HepG2 (cell line): ENCODE results near the gene ZNF132. TPM values are rescaled to one million over a fixed set of nuclear protein-coding genes. Genes with fewer than 3 reads are reported as not detected.

Source experiments
- ATAC-seq: fragments of 200-7000 bp; cut with Tn5 transposase; 3 replicates; pipeline ENCODE4 v1.9.1; 2020; ENCODE audit warnings: mild to moderate bottlenecking, moderate library complexity
- BruUV-seq: library from RNA; stranded (reverse); fragments of 400-500 nt; replicated peaks from 2 replicates; lab custom pipeline; 2021; lab: Mats Ljungman, UMichigan
- CTCF ChIA-PET: fragments of 300-600 bp; formaldehyde crosslinking; extraction: SDS; loops from one replicate; lab custom pipeline; 2021; ENCODE audit warnings: low total read pairs, inconsistent platforms, low intra/inter-chr PET ratio; lab: Yijun Ruan, JAX
- POLR2A ChIA-PET: fragments of 350-600 bp; sonication (Branson Sonifier 250); formaldehyde crosslinking; loops from one replicate; lab custom pipeline; 2020; ENCODE audit warnings: antibody characterized with exemption, inconsistent platforms; lab: Yijun Ruan, JAX
- DNase-seq: peaks from one replicate; pipeline ENCODE4 v3.0.0-alpha.2; 2015; ENCODE audit warnings: low spot score
- FAIRE-seq: peaks from 3 replicates; lab custom pipeline; 2011; peaks lifted over from hg19 to GRCh38; lab: Jason Lieb, UNC
- H2AFZ ChIP-seq: one replicate; pipeline ENCODE4 v1.6.1; 2011; ENCODE audit warnings: low read length, inconsistent platforms
- H3K27ac ChIP-seq: fragments of 300-600 bp; 3 replicates; pipeline ENCODE4 v1.8.0; 2011; ENCODE audit warnings: mixed run types, mild to moderate bottlenecking, mixed read lengths, low read length, inconsistent platforms; ENCODE audit not compliant: insufficient read depth; ENCODE audit errors: extremely low read length
- H3K27me3 ChIP-seq, 2 experiments: fragments of 200-600 bp in 1 of 2; 2 replicates in 1 of 2; 3 replicates in 1 of 2; pipeline versions ENCODE4 v1.6.0 to v1.8.0; 2011; ENCODE audit warnings: low read length in 2 of 2, mild to moderate bottlenecking in 2 of 2, moderate library complexity in 2 of 2, inconsistent platforms in 1 of 2; ENCODE audit not compliant: insufficient read depth in 2 of 2, control insufficient read depth in 1 of 2
- H3K36me3 ChIP-seq, 2 experiments: fragments of 200-600 bp in 1 of 2; replicated peaks in 1 of 2; 2 replicates in 1 of 2; 3 replicates in 1 of 2; pipeline versions ENCODE4 v1.5.1 to v1.8.0; 2011; ENCODE audit warnings: low read length in 2 of 2, inconsistent platforms in 1 of 2; ENCODE audit not compliant: insufficient read depth in 2 of 2, control insufficient read depth in 1 of 2
- H3K4me1 ChIP-seq: 2 replicates; pipeline ENCODE4 v1.5.1; 2012; ENCODE audit warnings: low read length, inconsistent platforms; ENCODE audit not compliant: insufficient read depth
- H3K4me2 ChIP-seq: 2 replicates; pipeline ENCODE4 v1.6.0; 2011; ENCODE audit warnings: low read depth, low read length, inconsistent platforms
- H3K4me3 ChIP-seq, 3 experiments: fragments of 200-600 bp in 1 of 3; sonication (generic), shearing (Covaris generic) in 1 of 3; replicated peaks in 1 of 3; 2 replicates each; pipeline ENCODE4 v1.5.1; 2011 to 2016; ENCODE audit warnings: low read length in 3 of 3, inconsistent platforms in 2 of 3, low read depth in 2 of 3, mild to moderate bottlenecking in 2 of 3, control low read depth in 1 of 3, mixed read lengths in 1 of 3; ENCODE audit not compliant: insufficient read depth in 1 of 3
- H3K79me2 ChIP-seq: one replicate; pipeline ENCODE4 v1.6.1; 2011; ENCODE audit warnings: low read length, inconsistent platforms; ENCODE audit not compliant: insufficient read depth
- H3K9ac ChIP-seq: 2 replicates; pipeline ENCODE4 v1.6.0; 2011; ENCODE audit warnings: mild to moderate bottlenecking, low read depth, low read length, inconsistent platforms; ENCODE audit not compliant: insufficient read depth
- H3K9me3 ChIP-seq: 2 replicates; pipeline ENCODE4 v1.5.1; 2012; ENCODE audit warnings: mild to moderate bottlenecking, low read length
- H4K20me1 ChIP-seq: 2 replicates; pipeline ENCODE4 v1.6.0; 2011; ENCODE audit warnings: inconsistent platforms, mild to moderate bottlenecking, low read length, moderate library complexity; ENCODE audit not compliant: insufficient read depth
- ARID2 ChIP-seq: sonication (generic); formaldehyde crosslinking; IDR thresholded peaks from 2 replicates; pipeline ENCODE4 v1.8.1; 2022; ENCODE audit warnings: mild to moderate bottlenecking, missing genetic modification reagents, borderline replicate concordance
- ARNT ChIP-seq: fragments of 450-650 bp; IDR thresholded peaks from 2 replicates; pipeline ENCODE4 v1.6.1; 2017
- ATF7-NPFF ChIP-seq: sonication (generic); formaldehyde crosslinking; IDR thresholded peaks from 2 replicates; pipeline ENCODE4 v1.8.1; 2023; ENCODE audit warnings: mild to moderate bottlenecking, low read depth, missing genetic modification reagents, moderate library complexity
- BORCS8-MEF2B ChIP-seq: sonication (generic); formaldehyde crosslinking; IDR thresholded peaks from 2 replicates; pipeline ENCODE4 v1.8.0; 2022; ENCODE audit warnings: mild to moderate bottlenecking, missing genetic modification reagents
- RBM22 ChIP-seq: fragments of 200-400 bp; formaldehyde crosslinking; optimal IDR thresholded peaks from 2 replicates; pipeline ENCODE3; 2017; ENCODE audit warnings: mild to moderate bottlenecking, low read length, moderate library complexity
- RFX3 ChIP-seq: IDR thresholded peaks from 2 replicates; pipeline ENCODE4 v1.6.1; 2016; ENCODE audit warnings: missing biosample characterization, missing genetic modification reagents
- RFX5 ChIP-seq: IDR thresholded peaks from 2 replicates; pipeline ENCODE4 v1.6.1; 2011; ENCODE audit warnings: low read depth, low read length, improper control_type of control experiment
- ZNF557 ChIP-seq: sonication (generic); formaldehyde crosslinking; IDR thresholded peaks from 2 replicates; pipeline ENCODE4 v1.4.0; 2020; ENCODE audit warnings: missing genetic modification reagents
- ZNF563 ChIP-seq: sonication (generic); formaldehyde crosslinking; IDR thresholded peaks from 2 replicates; pipeline ENCODE4 v1.8.0; 2022; ENCODE audit warnings: mild to moderate bottlenecking, moderate library complexity, missing genetic modification reagents
- ZNF605 ChIP-seq: sonication (generic); formaldehyde crosslinking; IDR thresholded peaks from 2 replicates; pipeline ENCODE4 v1.8.0; 2022; ENCODE audit warnings: mild to moderate bottlenecking, missing genetic modification reagents
- ZNF607 ChIP-seq: sonication (generic); formaldehyde crosslinking; IDR thresholded peaks from 2 replicates; pipeline ENCODE4 v1.5.1; 2020; ENCODE audit warnings: missing genetic modification reagents, mild to moderate bottlenecking, borderline replicate concordance
- WGBS: methylation state at CpG from one replicate; pipeline ENCODE4 v1.1.6; 2017; ENCODE audit warnings: low lambda C conversion rate; 5-methylcytosine and 5-hydroxymethylcytosine counted together
- in situ Hi-C: cut with HindIII; loops from 2 replicates; pipeline ENCODE4 v1.10.0; 2017; ENCODE audit warnings: low pct_unique_long_range_greater_than_20kb; ENCODE audit not compliant: extremely low pct_ligation_motif_present
- intact Hi-C: fragments of 100-400 bp; cut with micrococcal nuclease; formaldehyde crosslinking; loops from one replicate; pipeline ENCODE4 v1.10.0; 2022; ENCODE audit not compliant: unreplicated experiment
- polyA plus RNA-seq, 8 experiments: library from polyadenylated mRNA; depleted of rRNA in 3 of 8; stranded (reverse) in 7 of 8; unstranded in 1 of 8; fragments of >200 nt; fragmentation: Illumina TruSeq in 4 of 8; extraction: Trizol in 4 of 8; gene quantifications; 2 replicates each; pipeline versions ENCODE4 v1.2.1 to v1.2.3, GENCODE V29; 2011 to 2016; ENCODE audit warnings: low read depth in 4 of 8, missing spikeins in 1 of 8, mixed read lengths in 1 of 8; ENCODE audit not compliant: insufficient read depth in 1 of 8
- total RNA-seq, 5 experiments: library from RNA; depleted of rRNA; stranded (reverse); fragments of >200 nt; fragmentation: Illumina TruSeq; extraction: Trizol; gene quantifications; 2 replicates each; pipeline ENCODE4 v1.2.3, GENCODE V29; 2016; ENCODE audit warnings: low read depth in 1 of 5
- TF ChIP-seq, protein P1 (sequence below): sonication (generic); formaldehyde crosslinking; IDR thresholded peaks from 2 replicates; pipeline ENCODE4 v1.9.0; 2021; ENCODE audit warnings: mild to moderate bottlenecking, missing genetic modification reagents
- TF ChIP-seq, protein P2 (sequence below): sonication (generic); formaldehyde crosslinking; IDR thresholded peaks from 2 replicates; pipeline ENCODE4 v1.8.0; 2023; ENCODE audit warnings: mild to moderate bottlenecking, missing genetic modification reagents

Gene ZNF132
- total and polyA plus RNA-seq, 2 of the 13 experiments (the other 11 are each of a cell fraction or from before 2014, with no cell fraction given): not detected

DNA sequence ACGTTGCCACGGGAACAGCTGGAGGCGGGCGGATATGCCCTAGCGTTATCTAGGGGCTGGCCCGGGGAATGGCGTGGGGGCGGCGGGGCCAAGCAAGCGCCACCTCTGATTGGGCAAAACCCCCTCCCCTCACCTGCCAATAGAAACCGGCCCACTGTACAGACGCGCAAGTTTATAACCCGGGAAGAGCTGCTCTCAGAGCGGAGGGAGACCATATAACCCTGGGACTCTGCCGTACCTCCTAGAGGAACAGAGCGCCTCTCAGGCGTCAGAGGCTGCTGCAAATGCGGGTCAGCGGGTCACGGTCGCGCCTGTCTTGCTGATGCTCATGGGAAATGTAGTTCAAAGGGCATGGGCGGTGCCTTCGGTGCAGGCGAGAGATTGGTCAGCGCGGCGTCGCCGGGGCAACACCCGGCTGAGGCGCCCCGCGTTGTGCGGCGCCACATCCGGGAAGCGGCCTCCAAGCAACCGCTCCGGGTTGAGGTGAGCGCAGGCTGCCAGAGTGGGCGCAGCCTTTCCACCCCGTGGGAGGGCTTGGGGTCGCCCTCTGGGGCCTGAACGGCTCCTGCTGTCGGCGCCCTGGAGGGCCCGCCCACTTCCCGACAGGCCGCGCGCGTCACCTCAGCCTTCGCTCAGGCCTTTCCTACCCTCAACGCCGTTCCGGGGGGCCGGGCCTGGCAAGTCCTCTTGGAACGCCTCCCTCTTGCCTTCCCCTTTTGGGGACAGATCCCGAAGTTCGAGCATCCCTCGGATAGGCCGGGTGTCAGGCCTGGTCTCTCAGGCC is 36.0 kb upstream of the ZNF132 start, which contains the start of gene ZNF446 (continued):
- TF ChIP-seq, protein P1, sequence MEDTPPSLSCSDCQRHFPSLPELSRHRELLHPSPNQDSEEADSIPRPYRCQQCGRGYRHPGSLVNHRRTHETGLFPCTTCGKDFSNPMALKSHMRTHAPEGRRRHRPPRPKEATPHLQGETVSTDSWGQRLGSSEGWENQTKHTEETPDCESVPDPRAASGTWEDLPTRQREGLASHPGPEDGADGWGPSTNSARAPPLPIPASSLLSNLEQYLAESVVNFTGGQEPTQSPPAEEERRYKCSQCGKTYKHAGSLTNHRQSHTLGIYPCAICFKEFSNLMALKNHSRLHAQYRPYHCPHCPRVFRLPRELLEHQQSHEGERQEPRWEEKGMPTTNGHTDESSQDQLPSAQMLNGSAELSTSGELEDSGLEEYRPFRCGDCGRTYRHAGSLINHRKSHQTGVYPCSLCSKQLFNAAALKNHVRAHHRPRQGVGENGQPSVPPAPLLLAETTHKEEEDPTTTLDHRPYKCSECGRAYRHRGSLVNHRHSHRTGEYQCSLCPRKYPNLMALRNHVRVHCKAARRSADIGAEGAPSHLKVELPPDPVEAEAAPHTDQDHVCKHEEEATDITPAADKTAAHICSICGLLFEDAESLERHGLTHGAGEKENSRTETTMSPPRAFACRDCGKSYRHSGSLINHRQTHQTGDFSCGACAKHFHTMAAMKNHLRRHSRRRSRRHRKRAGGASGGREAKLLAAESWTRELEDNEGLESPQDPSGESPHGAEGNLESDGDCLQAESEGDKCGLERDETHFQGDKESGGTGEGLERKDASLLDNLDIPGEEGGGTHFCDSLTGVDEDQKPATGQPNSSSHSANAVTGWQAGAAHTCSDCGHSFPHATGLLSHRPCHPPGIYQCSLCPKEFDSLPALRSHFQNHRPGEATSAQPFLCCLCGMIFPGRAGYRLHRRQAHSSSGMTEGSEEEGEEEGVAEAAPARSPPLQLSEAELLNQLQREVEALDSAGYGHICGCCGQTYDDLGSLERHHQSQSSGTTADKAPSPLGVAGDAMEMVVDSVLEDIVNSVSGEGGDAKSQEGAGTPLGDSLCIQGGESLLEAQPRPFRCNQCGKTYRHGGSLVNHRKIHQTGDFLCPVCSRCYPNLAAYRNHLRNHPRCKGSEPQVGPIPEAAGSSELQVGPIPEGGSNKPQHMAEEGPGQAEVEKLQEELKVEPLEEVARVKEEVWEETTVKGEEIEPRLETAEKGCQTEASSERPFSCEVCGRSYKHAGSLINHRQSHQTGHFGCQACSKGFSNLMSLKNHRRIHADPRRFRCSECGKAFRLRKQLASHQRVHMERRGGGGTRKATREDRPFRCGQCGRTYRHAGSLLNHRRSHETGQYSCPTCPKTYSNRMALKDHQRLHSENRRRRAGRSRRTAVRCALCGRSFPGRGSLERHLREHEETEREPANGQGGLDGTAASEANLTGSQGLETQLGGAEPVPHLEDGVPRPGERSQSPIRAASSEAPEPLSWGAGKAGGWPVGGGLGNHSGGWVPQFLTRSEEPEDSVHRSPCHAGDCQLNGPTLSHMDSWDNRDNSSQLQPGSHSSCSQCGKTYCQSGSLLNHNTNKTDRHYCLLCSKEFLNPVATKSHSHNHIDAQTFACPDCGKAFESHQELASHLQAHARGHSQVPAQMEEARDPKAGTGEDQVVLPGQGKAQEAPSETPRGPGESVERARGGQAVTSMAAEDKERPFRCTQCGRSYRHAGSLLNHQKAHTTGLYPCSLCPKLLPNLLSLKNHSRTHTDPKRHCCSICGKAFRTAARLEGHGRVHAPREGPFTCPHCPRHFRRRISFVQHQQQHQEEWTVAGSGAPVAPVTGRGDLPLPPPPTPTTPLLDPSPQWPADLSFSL: no peak
- no peak for TF ChIP-seq BORCS8-MEF2B

DNA sequence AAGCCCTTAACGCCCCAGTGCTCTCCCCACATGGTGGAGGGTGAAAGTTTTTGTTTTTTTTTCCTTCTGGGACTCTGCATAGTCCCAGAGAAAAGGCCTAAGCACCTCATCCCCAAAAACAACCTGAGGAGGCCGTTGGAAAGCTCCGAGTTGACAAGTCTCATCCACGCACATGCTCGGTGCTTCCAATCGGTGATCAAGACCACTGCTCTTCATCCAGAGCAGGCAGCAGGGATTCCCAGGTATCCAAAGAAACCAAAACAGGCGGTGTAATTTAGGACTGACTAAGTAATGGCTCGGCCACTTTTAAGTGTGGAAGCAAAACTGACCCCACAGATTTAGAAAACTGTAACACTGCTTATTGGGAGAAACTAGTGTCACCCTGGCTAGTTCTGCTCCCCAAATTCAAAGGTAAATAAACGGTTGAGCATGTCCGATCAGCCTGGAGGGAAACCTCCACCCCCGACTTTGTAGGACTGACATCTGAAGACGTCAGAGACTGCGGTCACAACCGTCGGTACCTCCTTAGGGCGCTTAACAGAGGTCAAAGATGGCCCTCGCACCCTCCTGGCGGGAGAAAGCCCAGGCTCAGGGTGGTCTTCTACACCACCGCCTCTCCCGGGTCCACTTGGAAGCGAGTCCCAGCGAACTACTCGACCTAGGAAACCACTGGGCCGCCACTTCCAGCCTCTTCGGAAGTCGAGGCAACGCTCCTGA is 35.2 kb upstream of the ZNF132 start:
- Histone ChIP-seq H3K9me3 (no peaks in the 10 kb centered on the region), H4K20me1 (no peaks in the 10 kb centered on the region), H3K4me2 (peak overlapping the region; percentile 97), H3K27ac (peak overlapping the region; percentile 77), H3K27me3 (no peaks in the 10 kb centered on the region; a peak in 1 of 5 replicates), H3K4me1 (peaks cover 20% of the 10 kb centered on the region), H3K79me2 (no peaks in the 10 kb centered on the region), H3K9ac (peak overlapping the region; percentile 73), H2AFZ (no peak overlapping the region), H3K36me3 (peaks cover 3 to 17% of the 10 kb centered on the region in 2 experiments; a peak in 4 of 5 replicates), H3K4me3 (peak overlapping the region; percentile 75 to 88 (median 75))
- WGBS: 47% methylated on average over 18 of the region's 27 CpGs
- FAIRE-seq: no peak
- in situ Hi-C loops (no loop called here), intact Hi-C loops (no loop called here)
- BruUV-seq: no TSS peak
- ChIA-PET CTCF (no interaction called here), POLR2A (interaction anchor here (0.7 to 1.5 kb wide), 9 partner anchors 10 to 113 kb away, joined by 3 to 5 read pairs (median 3); partner anchors contain the start of genes SLC27A5, ZBTB45, ZNF497 and ZNF584)
- no peak for DNase-seq
- no peak for ATAC-seq
- TF ChIP-seq ZNF607 (CRISPR knock-in tag) (0 out of 2 replicates have a peak, but pooled peaks have one; percentile 10), RFX3 (peak; percentile 68; the same call in 1 of the 2 replicates), ATF7-NPFF (CRISPR knock-in tag) (no peak), ARID2 (CRISPR knock-in tag) (0 out of 2 replicates have a peak, but pooled peaks have one; percentile 26), ZNF563 (0 out of 2 replicates have a peak, but pooled peaks have one; percentile 10), RBM22 (peak; percentile 8), ZNF605 (0 out of 2 replicates have a peak, but pooled peaks have one; percentile 29), RFX5 (no peak), ZNF557 (peak; percentile 30; the same call in 1 of the 2 replicates), ARNT (no peak)
- TF ChIP-seq, protein P2, sequence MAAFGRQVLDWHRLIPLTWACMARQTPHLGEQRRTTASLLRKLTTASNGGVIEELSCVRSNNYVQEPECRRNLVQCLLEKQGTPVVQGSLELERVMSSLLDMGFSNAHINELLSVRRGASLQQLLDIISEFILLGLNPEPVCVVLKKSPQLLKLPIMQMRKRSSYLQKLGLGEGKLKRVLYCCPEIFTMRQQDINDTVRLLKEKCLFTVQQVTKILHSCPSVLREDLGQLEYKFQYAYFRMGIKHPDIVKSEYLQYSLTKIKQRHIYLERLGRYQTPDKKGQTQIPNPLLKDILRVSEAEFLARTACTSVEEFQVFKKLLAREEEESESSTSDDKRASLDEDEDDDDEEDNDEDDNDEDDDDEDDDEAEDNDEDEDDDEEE (CRISPR knock-in tag): 0 out of 2 replicates have a peak, but pooled peaks have one; percentile 22
